ENCODE results near the gene DACT2.
"Not testable (repeated sequence)": the region's sequence is repeated elsewhere in the genome, so short reads cannot be mapped to it uniquely, and the experiment has no call there.

Gene DACT2

GRCh38 chr6:168315596-168315995, 4.0 kb downstream of the DACT2 start:
- no peak for DNase-seq (ENCODE audit: low read depth)
- H3K4me3 ChIP-seq (ENCODE audit: control insufficient read depth, low read depth, low read length) = no peak overlapping the region
- TF ChIP-seq CTCF (conservative IDR thresholded peaks at IDR 0.05; ENCODE audit: control insufficient read depth, insufficient read depth, low read depth, low read length) = no peak

GRCh38 chr6:168314948-168315347, 4.6 kb downstream of the DACT2 start:
- TF ChIP-seq CTCF (conservative IDR thresholded peaks at IDR 0.05; ENCODE audit: control insufficient read depth, insufficient read depth, low read depth, low read length) = no peak
- H3K4me3 ChIP-seq (ENCODE audit: control insufficient read depth, low read depth, low read length) = no peak overlapping the region
- DNase-seq (ENCODE audit: low read depth) = no peak

DNA sequence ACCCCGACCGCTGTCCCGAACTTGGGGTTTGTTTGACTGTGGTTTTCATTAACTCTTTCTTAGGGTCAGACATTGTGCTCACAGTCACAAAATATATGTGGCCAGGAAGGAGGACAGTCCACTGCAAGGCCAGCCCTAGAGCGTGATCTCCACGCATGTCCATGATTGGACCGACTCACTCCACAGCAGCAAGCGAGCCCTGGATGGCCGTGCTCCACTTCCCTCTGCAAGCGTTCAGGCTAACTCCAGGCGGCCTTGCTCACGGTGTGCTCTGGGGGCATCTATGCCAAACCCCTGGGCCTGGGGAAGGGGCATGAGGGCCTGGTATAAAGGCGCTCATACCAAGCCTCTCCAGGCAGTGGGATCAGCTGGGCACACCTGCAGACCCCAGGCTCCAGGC, 5.6 kb downstream of the DACT2 start:
- no peak for DNase-seq (ENCODE audit: low read depth)
- no peak overlapping the region for H3K4me3 ChIP-seq (ENCODE audit: control insufficient read depth, low read depth, low read length)
- no peak for TF ChIP-seq CTCF (conservative IDR thresholded peaks at IDR 0.05; ENCODE audit: control insufficient read depth, insufficient read depth, low read depth, low read length)

DNA sequence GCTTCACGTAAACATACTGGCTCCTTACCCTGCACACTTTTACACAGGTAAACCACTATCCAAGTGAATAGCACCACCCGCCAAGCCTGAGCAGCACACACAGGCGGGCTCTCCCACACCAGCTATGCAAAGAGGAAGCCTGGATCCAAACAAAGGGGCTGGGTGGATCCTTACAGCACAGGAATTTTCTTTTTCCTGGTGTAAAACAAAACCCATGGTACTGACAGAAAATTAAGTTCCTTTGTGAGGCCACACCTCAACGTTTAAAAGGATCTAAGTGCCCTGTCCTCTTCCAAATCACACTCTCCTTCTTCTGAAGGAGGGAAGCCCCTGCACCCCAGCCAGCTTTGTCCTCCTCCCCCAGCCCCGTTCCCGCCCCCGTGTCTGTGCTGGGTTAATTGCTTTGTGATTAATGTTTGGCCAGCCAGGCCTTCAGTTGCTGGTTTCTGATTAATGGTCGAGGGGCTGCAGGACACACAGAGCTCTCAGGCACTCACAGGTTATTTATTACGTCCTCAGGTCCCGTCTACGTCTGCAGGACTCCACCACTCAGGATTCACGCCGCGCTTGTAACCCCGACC, 6.1 kb downstream of the DACT2 start:
- TF ChIP-seq CTCF (conservative IDR thresholded peaks at IDR 0.05; ENCODE audit: control insufficient read depth, insufficient read depth, low read depth, low read length) = no peak
- H3K4me3 ChIP-seq (ENCODE audit: control insufficient read depth, low read depth, low read length) = no peak overlapping the region

GRCh38 chr6:168312125-168312507, 7.5 kb downstream of the DACT2 start:
- DNase-seq (ENCODE audit: low read depth); H3K4me3 ChIP-seq (ENCODE audit: control insufficient read depth, low read depth, low read length): not testable (repeated sequence)

More for the DNA sequence above, 6.1 kb downstream of the DACT2 start:
- DNase-seq (ENCODE audit: low read depth) = no peak

DNA sequence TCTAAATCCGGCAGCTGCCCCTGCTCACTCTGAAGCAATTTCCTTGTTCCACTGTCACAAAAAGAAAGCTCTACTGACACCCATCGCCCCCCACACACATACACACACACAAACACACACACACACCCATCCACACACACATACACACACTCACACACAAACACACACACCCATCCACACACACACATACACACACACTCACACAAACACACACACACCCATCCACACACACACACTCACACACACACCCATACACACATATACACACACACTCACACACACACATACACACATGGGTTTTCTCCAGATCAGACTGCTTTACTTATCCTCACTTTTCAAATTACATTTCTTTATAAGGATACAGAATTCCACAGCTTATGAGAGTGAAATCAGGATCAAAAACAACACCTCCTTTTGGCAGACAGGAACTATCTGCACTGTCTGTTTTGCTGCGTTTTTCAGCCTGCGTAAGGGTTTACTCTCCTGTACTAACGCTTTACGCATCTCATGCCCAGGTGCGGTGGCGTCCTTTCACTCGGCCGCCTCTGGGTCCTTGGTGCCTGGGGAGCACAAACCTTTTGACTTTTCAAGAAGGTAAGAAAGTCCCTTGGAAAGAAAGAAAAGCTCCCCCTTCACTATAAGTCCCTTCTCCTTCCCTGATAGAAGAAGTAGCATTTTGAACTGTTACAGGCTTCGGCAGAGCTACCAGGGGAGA, 8.0 kb downstream of the DACT2 start:
- no peak overlapping the region for H3K4me3 ChIP-seq (ENCODE audit: control insufficient read depth, low read depth, low read length)
- no peak for TF ChIP-seq CTCF (conservative IDR thresholded peaks at IDR 0.05; ENCODE audit: control insufficient read depth, insufficient read depth, low read depth, low read length)
- DNase-seq (ENCODE audit: low read depth) = no peak

DNA sequence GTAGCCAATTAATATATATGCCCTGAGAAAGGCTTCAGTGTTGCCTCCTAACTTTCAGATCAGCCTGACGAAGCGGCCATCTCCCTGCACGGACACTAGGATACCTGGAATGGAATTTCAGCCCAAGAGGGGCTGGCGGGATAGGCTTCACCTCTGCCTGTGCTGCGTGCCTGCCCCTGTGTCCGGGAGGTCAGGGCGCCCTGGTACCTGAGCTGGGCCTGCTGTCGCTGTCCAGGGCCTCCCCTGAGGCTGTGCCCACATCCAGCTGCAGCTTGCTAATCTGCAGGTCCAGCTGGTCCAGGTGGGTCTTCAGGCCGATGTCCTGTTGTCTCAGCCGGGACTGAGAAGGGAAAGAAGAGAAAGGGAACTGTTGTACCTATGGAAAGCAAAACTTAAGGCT, 8.6 kb downstream of the DACT2 start:
- DNase-seq (ENCODE audit: low read depth) = no peak
- TF ChIP-seq CTCF (conservative IDR thresholded peaks at IDR 0.05; ENCODE audit: control insufficient read depth, insufficient read depth, low read depth, low read length) = no peak
- H3K4me3 ChIP-seq (ENCODE audit: control insufficient read depth, low read depth, low read length) = no peak overlapping the region
